GM21423 (cell line): ENCODE results near the gene EFCAB8.
"Not testable (repeated sequence)": the region's sequence is repeated elsewhere in the genome, so short reads cannot be mapped to it uniquely, and the experiment has no call there.

Source experiments
- ATAC-seq: cut with Tn5 transposase; IDR thresholded peaks from one replicate; pipeline ENCODE4 v1.9.1; 2021; ENCODE audit warnings: mild to moderate bottlenecking, moderate library complexity; ENCODE audit not compliant: unreplicated experiment

Gene EFCAB8

DNA sequence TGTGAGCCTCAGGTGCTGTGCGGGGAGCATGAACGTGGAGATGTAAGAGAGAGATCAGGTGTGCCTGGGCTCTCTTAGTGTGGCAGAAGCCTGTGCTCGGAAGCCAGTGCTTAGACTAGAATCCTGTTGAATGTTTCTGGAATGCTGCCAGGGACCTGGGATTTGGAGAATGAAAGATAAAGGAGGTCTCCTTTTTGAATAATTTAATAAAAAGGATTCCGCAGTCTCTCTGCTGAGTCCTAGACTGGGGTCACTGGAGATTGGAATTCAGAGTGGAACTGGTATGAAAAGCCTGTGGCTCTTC is 18.8 kb upstream of the EFCAB8 start:
- ATAC-seq, result no peak

GRCh38 chr20:32841174-32841573 is 17.5 kb upstream of the EFCAB8 start:
- ATAC-seq, result no peak

GRCh38 chr20:32841632-32842031 is 17.1 kb upstream of the EFCAB8 start:
- no peak for ATAC-seq

DNA sequence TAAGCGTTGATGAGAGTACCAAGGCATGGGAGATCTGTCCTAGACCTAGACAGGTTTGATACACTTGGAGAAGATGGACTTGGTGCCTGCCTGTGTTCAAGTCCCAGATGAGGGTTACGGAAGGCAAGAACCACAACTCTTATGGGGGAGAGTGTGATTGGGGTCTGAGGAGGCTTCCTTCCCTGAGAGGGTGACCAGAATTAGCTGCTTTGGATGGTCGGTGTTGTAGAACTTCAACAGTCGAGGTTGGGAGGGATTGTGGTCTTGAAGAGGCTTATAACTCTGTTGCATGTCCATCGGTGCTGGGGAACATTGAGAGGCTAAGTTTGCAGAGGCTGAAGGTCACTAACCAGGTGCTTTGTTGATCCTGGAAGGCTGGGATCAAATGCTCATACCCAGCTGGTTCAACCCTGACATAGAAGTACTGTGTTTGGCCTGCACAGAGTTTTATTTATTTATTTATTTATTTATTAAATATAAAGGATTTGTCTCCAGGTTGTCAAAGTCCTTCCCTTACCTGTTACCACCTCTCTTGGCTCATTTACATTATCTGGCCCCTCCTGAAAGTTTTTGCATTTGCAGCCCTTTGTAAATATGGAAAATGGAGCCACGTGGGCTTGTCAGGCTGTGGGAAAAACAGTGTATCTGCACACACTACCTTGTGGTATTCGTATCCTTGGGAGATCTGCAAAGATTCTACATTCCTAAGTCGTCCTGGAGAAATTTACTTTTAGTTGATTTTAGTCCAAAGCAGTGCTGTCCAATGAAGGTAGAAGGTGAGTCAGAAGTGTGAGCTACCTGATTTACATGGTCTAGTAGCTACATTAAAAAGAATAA is 15.8 kb upstream of the EFCAB8 start:
- no peak for ATAC-seq

DNA sequence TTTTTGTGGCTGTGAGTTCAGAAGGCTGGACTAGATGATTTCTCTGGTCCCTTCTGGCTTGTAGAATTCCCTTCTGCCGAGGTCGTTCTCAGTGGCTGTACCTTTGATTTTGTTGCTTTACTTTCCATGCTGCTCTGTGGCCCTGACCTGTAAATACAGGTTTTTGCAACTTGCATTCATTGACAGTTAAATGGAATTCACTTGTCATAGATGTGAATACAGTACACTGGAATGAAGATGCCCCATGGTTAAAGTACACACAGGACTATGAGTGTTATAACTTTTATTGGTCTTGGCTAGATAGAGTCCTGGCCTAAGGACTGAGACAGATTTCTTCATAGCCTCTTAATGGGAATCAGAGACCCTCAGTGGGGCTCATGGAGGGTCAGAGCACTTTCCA is 12.9 kb upstream of the EFCAB8 start:
- ATAC-seq, result no peak

DNA sequence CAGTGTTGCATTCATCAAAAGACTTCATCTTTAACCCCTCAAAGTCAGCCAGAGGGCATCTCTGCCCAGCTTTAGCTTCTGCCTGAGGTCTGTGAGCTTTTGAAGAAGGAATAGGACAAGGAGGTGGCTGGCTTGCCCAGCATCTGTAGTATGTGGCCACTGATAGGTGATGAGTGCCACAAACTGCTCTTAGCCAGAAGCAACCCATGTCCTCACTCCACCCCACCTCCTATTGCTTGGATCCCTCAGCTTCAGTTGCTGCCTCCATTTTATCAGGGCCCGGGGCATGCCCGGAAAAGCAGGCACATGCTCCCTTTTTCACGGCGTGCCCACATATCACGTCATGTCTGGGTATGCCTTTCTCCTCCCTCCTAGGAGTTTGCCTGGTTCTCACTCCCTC is 11.9 kb upstream of the EFCAB8 start:
- ATAC-seq, result no peak

DNA sequence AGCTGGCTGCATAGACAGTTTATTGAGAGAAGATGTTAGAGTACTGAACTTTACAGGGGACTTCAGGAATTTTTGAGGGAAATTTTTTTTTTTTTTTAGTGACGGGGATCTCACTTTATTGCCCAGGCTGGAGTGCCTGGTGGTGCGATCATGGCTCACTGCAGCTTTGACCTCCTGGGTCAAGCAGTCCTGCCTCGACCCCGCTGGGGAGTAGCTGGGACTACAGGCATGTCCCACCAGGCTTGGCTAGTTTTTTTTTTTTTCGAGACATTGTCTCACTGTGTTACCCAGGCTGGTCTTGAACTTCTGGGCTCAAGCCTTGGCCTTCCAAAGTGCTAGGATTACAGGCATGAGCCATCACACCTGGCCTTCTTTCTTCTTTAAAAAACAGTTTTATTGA is 10.8 kb upstream of the EFCAB8 start:
- no peak for ATAC-seq

GRCh38 chr20:32848846-32849245 is 9.9 kb upstream of the EFCAB8 start:
- no peak for ATAC-seq

- ATAC-seq, result no peak
Observed at GRCh38 chr20:32849577-32849976, 9.1 kb upstream of the EFCAB8 start.

GRCh38 chr20:32855387-32855786 is 3.3 kb upstream of the EFCAB8 start:
- no peak for ATAC-seq

GRCh38 chr20:32858189-32858588 is 534 bp upstream of the EFCAB8 start:
- no peak for ATAC-seq

DNA sequence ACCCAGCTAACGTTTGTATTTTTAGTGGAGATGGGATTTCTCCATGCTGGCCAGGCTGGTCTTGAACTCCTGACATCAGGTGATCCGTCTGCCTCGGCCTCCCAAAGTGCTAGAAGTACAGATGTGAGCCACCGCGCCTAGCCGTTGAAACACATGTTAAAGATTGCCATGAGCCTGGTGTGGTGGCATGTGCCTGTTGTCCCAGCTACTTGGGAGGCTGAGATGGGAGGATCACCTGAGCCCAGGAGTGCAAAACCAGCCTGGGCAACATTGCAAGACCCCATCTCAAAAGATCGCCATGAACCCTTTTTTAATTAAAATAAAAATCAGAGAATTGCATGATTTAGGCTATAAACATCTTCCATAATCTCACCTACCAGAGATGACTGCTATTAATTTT is 2.7 kb downstream of the EFCAB8 start:
- ATAC-seq, result no peak

DNA sequence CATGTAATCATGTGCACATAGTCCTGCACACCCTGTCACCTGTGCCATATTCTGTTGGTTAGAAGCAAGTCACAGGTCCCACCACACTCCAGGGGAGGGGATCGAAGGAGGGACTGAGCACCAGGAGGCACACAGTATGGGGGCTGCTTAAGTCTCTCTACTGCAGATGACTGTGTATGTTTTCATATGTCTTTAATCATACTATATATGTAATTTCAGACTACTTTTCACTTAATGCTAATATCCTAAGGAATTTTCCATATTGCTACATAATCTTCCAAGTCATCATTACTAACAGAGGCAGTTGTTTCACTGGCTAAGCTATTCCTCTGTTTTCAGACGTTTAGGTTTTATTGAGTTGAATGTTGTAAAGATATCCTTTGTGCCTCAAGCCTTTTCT is 10.8 kb downstream of the EFCAB8 start:
- ATAC-seq, result no peak

- ATAC-seq, result not testable (repeated sequence)
Observed at GRCh38 chr20:32870526-32870925, 11.8 kb downstream of the EFCAB8 start.

DNA sequence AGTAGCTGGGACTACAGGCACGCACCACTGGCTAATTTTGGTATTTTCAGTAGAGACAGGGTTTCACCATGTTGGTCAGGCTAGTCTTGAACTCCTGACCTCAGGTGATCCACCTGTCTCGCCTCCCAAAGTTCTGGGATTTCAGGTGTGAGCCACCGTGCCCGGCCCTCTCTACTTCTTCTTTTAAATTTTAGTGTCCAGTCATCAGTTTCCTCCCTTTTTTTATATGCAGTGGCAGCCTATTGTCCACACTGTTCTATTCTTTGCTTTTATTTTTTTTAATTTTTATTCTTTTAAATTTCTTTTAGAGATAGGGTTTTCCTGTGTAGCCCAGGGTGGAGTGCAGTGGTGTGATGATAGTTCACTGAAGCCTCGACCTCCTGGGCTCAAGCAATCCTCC is 12.3 kb downstream of the EFCAB8 start:
- no peak for ATAC-seq

DNA sequence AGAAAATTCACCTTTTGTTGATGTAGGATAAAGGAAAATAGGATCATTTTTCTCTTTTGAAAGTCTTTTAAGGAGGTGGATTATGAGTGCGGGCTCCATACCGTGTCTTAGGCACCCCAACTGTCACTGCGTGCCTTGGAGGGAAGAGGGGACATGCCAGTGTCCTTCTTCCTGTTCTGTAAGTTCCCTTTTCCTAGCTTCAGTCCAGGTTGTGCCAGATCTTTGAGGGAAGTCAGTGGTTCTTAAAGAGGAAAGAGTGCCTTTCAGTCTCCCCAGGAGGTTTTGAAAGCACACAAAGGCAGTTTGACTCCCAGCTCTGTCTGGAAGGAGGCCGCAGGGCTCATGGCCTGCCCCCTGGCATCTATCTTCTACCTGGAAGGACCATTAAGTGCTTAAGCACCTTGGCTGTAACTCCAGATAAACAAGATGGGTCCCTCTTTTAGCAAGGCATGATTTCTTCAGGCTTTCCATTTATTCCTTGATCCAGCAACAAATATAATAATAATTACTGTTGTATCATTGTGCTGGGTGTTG is 13.0 kb downstream of the EFCAB8 start:
- no peak for ATAC-seq

DNA sequence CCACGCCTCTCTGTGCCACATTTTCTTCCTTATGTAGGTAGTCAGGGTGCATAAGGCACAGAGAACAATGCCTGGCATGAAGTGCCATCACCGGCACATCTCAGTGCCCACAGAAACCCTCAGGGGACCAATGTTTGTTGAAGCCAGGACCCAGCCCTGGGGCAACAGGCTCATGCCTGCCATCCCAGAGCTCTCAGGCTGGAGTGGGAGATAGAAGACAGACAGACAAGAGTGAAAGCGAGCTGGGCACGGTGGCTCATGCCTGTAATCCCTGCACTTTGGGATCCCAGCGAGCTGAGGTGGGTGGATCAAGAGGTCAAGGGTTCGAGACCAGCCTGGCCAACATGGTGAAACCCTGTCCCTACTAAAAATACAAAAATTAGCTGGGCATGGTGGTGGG is 13.5 kb downstream of the EFCAB8 start:
- no peak for ATAC-seq

DNA sequence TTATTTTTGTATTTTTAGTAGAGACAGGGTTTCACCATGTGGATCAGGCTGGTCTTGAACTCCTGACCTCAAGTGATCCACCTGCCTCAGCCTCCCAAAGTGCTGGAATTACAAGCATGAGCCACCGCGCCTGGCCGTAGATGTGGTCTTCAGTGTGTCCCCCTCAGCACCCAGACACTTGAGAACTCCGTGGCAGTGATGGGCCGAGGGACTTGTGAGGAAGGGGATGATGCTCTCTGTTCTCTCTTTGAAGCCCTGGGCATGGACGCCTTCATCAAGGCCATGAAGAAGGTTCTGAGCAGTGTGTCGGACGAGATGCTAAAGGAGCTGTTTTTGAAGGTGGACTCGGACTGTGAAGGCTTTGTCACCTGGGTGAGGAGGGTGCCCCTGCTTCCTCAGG is 16.9 kb downstream of the EFCAB8 start:
- ATAC-seq, result no peak

DNA sequence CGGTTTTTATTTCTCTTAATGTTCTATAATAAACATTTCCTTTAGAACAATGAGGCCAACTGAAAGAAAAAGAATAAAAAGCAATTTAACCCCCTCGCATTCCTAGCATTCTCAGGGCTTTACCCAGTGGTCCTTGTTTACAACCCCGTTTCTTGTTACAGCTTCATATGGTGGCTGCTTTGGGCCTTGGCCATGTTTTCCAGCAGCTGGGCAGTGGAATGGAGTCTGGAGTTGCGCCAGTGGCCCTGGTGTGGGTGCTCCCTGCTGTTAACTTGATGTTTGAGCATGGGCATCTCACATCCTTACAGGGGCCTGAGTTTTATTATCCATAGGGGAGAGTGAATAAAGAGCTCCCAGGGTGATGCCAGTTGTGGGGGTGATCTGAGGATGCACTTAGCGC is 18.8 kb downstream of the EFCAB8 start:
- no peak for ATAC-seq

DNA sequence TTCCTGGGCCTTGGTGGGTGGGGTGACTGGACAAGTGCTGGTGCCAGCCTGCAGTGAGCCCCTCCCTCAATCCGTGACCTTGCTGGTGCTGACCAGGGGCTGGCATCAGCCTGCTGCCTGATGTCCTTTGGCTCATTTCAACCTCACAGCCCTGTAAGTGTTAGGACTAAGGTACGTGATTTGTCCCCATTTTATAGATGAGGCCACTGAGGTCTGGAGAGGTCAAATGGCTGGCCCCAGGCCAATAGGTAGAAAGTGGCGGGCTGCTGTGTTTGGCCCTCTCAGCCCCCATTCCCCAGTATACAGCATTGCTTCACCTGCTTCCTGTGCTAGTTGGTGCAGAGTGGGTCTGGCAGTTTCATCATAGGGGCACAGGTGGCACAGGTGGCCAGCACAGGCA is 20.1 kb downstream of the EFCAB8 start:
- no peak for ATAC-seq

GRCh38 chr20:32879538-32879937 is 20.8 kb downstream of the EFCAB8 start:
- ATAC-seq, result no peak

DNA sequence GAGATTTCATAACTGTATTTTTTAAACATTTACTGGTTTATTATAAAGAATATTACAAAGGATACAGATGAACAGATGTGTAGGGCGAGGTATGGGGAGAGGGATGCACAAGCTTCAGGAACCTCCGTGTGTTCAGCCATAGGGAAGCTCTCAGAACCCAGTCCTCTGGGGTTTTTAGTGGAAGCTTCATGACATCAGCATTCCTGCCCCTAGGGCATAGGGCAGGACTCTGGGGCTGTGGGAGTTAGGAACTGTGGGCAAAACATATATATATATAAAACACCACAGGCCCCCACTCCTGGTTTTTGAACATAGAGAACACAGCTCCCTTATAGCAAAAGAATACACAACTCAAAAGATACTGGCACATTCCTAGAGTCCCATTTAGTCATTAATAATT is 21.9 kb downstream of the EFCAB8 start:
- no peak for ATAC-seq

GRCh38 chr20:32883081-32883480 is 24.4 kb downstream of the EFCAB8 start:
- ATAC-seq, result no peak
